Lower lobe of right lung (tissue), 2 donors: Measurements from ENCODE around the gene ARL11. TPM values are rescaled to one million over a fixed set of nuclear protein-coding genes. Genes with fewer than 3 reads are reported as not detected.

Source experiments
- ATAC-seq, 2 donors: fragments of 200-7000 bp; cut with Tn5 transposase; one replicate each; pipeline ENCODE4 v1.9.1; 2020 to 2022; ENCODE audit warnings: mild to moderate bottlenecking in 2 of 2, moderate library complexity in 2 of 2
- DNase-seq: peaks from one replicate; pipeline ENCODE4 v3.0.0-alpha.2; 2020
- H3K27ac ChIP-seq: fragments of 200-600 bp; one replicate; pipeline ENCODE4 v1.8.0; 2022
- H3K27me3 ChIP-seq: fragments of 200-600 bp; one replicate; pipeline ENCODE4 v1.8.0; 2022; ENCODE audit warnings: low read depth
- H3K36me3 ChIP-seq: fragments of 200-600 bp; one replicate; pipeline ENCODE4 v1.8.0; 2022; ENCODE audit warnings: mild to moderate bottlenecking
- H3K4me1 ChIP-seq: fragments of 200-600 bp; one replicate; pipeline ENCODE4 v1.8.0; 2022
- H3K4me3 ChIP-seq: fragments of 200-600 bp; one replicate; pipeline ENCODE4 v1.8.0; 2022; ENCODE audit warnings: mild to moderate bottlenecking
- H3K9me3 ChIP-seq: fragments of 200-600 bp; one replicate; pipeline ENCODE4 v1.8.0; 2022
- intact Hi-C: fragments of 100-400 bp; cut with DNase I; formaldehyde crosslinking; loops from one replicate; pipeline ENCODE4 v1.11.0; 2022
- total RNA-seq: library from RNA; stranded (reverse); fragmentation: NEBNext Ultra II Directional; extraction: Animal tissue kit (Norgen Biotek cat#: 25700); gene quantifications from one replicate; pipeline ENCODE4 v1.2.1, GENCODE V29; 2021
- TF ChIP-seq, protein P1 (sequence below): fragments of 200-600 bp; IDR thresholded peaks from one replicate; pipeline ENCODE4 v1.8.0; 2022; ENCODE audit warnings: antibody characterized with exemption, mild to moderate bottlenecking
- donor health status: DM: no; HTN: yes; CAD: no; lungs with severe emphysema.

ARL11 gene
- total RNA-seq, 1 donor from 2014 or later = 7.5 TPM

DNA sequence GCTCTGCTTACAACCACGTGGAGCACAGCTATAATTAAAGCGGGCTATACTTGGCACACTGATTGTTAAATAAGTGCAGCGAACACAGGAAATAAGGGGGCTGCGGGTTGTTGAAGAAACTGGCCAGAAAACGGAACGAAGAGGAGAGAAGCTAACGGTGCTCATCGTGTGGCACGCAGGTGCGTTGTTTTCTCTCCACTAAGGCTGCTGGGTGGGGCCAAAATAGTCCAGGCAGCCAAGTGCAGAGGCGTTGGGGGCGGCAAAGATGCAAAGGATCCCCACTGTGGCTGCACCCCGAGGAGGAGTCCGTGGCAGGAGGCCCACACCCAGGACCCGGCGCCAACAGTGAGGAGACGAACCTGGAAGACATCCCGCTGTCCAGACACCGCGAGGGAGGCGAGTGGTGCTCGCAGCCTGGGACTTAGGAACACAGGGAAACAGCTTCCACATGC, 8.1 kb upstream of the ARL11 start:
- H3K9me3 ChIP-seq = no peaks in the 10 kb centered on the region
- H3K36me3 ChIP-seq = no peaks in the 10 kb centered on the region
- intact Hi-C loops = no loop called here
- no peak for DNase-seq
- ATAC-seq = no peak
- H3K27me3 ChIP-seq = no peaks in the 10 kb centered on the region
- no peak overlapping the region for H3K4me3 ChIP-seq
- TF ChIP-seq, protein P1, sequence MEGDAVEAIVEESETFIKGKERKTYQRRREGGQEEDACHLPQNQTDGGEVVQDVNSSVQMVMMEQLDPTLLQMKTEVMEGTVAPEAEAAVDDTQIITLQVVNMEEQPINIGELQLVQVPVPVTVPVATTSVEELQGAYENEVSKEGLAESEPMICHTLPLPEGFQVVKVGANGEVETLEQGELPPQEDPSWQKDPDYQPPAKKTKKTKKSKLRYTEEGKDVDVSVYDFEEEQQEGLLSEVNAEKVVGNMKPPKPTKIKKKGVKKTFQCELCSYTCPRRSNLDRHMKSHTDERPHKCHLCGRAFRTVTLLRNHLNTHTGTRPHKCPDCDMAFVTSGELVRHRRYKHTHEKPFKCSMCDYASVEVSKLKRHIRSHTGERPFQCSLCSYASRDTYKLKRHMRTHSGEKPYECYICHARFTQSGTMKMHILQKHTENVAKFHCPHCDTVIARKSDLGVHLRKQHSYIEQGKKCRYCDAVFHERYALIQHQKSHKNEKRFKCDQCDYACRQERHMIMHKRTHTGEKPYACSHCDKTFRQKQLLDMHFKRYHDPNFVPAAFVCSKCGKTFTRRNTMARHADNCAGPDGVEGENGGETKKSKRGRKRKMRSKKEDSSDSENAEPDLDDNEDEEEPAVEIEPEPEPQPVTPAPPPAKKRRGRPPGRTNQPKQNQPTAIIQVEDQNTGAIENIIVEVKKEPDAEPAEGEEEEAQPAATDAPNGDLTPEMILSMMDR = no peak
- no peak overlapping the region for H3K27ac ChIP-seq
- peaks cover 14% of the 10 kb centered on the region for H3K4me1 ChIP-seq

GRCh38 chr13:49622174-49622946, 5.9 kb upstream of the ARL11 start:
- Histone ChIP-seq H3K27ac (no peak overlapping the region), H3K4me1 (no peaks in the 10 kb centered on the region), H3K9me3 (no peaks in the 10 kb centered on the region), H3K4me3 (no peak overlapping the region), H3K36me3 (no peaks in the 10 kb centered on the region), H3K27me3 (no peaks in the 10 kb centered on the region)
- no peak for DNase-seq
- intact Hi-C loops = no loop called here
- TF ChIP-seq, protein P1 = no peak
- ATAC-seq = no peak

DNA sequence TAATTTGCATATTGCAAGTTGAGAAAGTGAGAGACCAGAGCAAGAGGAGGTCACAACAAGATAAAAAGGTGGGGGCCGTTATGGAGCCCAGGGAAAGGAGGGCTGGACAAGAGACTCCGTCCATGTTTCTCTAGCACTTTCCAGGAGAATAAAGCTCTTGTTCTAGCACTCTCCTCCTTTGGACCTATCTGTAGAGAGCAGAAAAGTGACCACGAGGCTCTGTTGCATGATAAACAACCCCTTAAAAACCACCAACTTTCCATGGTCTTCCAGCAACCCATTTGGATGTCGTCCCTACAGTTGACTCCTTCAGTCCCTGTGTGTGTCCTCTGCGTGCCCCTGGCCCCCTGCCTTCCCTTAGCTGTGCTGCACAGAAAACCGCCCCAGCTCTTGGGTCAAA, 4.1 kb upstream of the ARL11 start:
- no peaks in the 10 kb centered on the region for H3K9me3 ChIP-seq
- ATAC-seq (no peak), DNase-seq (no peak)
- H3K27me3 ChIP-seq = no peaks in the 10 kb centered on the region
- H3K36me3 ChIP-seq = no peaks in the 10 kb centered on the region
- H3K4me3 ChIP-seq = no peak overlapping the region
- H3K27ac ChIP-seq = no peak overlapping the region
- intact Hi-C loops = no loop called here
- peaks cover 14% of the 10 kb centered on the region for H3K4me1 ChIP-seq
- TF ChIP-seq, protein P1 = no peak

- Histone ChIP-seq H3K27ac (peak overlapping the region; percentile 13), H3K27me3 (no peaks in the 10 kb centered on the region), H3K9me3 (no peaks in the 10 kb centered on the region), H3K4me3 (no peak overlapping the region), H3K4me1 (peaks cover 28% of the 10 kb centered on the region), H3K36me3 (no peaks in the 10 kb centered on the region)
- intact Hi-C loops = no loop called here
- ATAC-seq = peak; percentile 82 to 86
- peak; percentile 83 for DNase-seq
- TF ChIP-seq, protein P1 = no peak
These were observed 2.8 kb upstream of the ARL11 start for GRCh38 chr13:49625392-49626079.

GRCh38 chr13:49629196-49629938, 1.1 kb downstream of the ARL11 start:
- TF ChIP-seq, protein P1 = no peak
- Histone ChIP-seq H3K4me1 (peaks cover 31% of the 10 kb centered on the region), H3K9me3 (no peaks in the 10 kb centered on the region), H3K27me3 (no peaks in the 10 kb centered on the region), H3K27ac (peak overlapping the region; percentile 69), H3K36me3 (no peaks in the 10 kb centered on the region), H3K4me3 (peak overlapping the region; percentile 49)
- DNase-seq = no peak
- intact Hi-C loops = no loop called here
- no peak for ATAC-seq
